HEK293 (cell line): ENCODE data around the gene PKP2.
A peak's percentile ranks its signal among the peaks of the same experiment; 100 is the strongest.

Experiments
- CTCF ChIA-PET: fragments of 350-600 bp; formaldehyde crosslinking; extraction: SDS; loops from one replicate; lab custom pipeline; 2021; ENCODE audit warnings: antibody characterized with exemption; lab: Yijun Ruan, JAX
- POLR2A ChIA-PET: fragments of 300-600 bp; formaldehyde crosslinking; extraction: SDS; loops from one replicate; lab custom pipeline; 2020; ENCODE audit warnings: antibody characterized with exemption, inconsistent platforms; lab: Yijun Ruan, JAX
- H3K27ac ChIP-seq: fragments of 200-500 bp; sonication (Bioruptor generic); 2 replicates; pipeline ENCODE4 v1.5.1; 2014; ENCODE audit warnings: low read depth, low read length, control low read depth, inconsistent platforms; ENCODE audit errors: extremely low read depth
- H3K36me3 ChIP-seq, 2 experiments: fragments of 200-500 bp in 1 of 2; sonication (Bioruptor generic) in 1 of 2; 1 replicate in 1 of 2; 2 replicates in 1 of 2; pipeline ENCODE4 v1.5.1; 2014 to 2017; ENCODE audit warnings: inconsistent platforms in 2 of 2, low read length in 2 of 2; ENCODE audit not compliant: control insufficient read depth in 2 of 2, insufficient read depth in 1 of 2
- H3K4me1 ChIP-seq: fragments of 200-500 bp; sonication (Bioruptor generic); 2 replicates; pipeline ENCODE4 v1.5.1; 2014; ENCODE audit warnings: mild to moderate bottlenecking, low read length, inconsistent platforms; ENCODE audit not compliant: control insufficient read depth, insufficient read depth
- H3K4me3 ChIP-seq: 2 replicates; pipeline ENCODE4 v1.5.1; 2011; ENCODE audit warnings: low read depth, mild to moderate bottlenecking, control low read depth, low read length, moderate library complexity
- H3K9me3 ChIP-seq: fragments of 200-500 bp; sonication (Bioruptor generic); 2 replicates; pipeline ENCODE4 v1.5.1; 2014; ENCODE audit warnings: low read depth, low read length, inconsistent platforms; ENCODE audit not compliant: control insufficient read depth, insufficient read depth
- IKZF3 ChIP-seq: fragments of 450-650 bp; IDR thresholded peaks from 2 replicates; pipeline ENCODE4 v1.5.0; 2018; ENCODE audit warnings: missing biosample characterization, mild to moderate bottlenecking, missing genetic modification characterization, moderate library complexity
- KLF7 ChIP-seq: fragments of 450-650 bp; formaldehyde crosslinking; IDR thresholded peaks from 2 replicates; pipeline ENCODE4 v1.5.1; 2016; ENCODE audit warnings: missing biosample characterization, missing genetic modification characterization, borderline replicate concordance
- KLF8 ChIP-seq: fragments of 450-650 bp; formaldehyde crosslinking; IDR thresholded peaks from 2 replicates; pipeline ENCODE4 v1.5.1; 2016; ENCODE audit warnings: missing biosample characterization, missing genetic modification characterization
- PBX3 ChIP-seq: sonication (generic); formaldehyde crosslinking; IDR thresholded peaks from 2 replicates; pipeline ENCODE4 v1.8.1; 2022; ENCODE audit warnings: mild to moderate bottlenecking, moderate library complexity, missing genetic modification reagents
- PRDM4 ChIP-seq: fragments of 450-650 bp; formaldehyde crosslinking; IDR thresholded peaks from 2 replicates; pipeline ENCODE4 v1.5.1; 2017; ENCODE audit warnings: missing biosample characterization, missing genetic modification characterization
- REST ChIP-seq: fragments of 450-650 bp; formaldehyde crosslinking; IDR thresholded peaks from 2 replicates; pipeline ENCODE4 v1.5.1; 2016; ENCODE audit warnings: missing biosample characterization, missing genetic modification characterization
- YY1 ChIP-seq: fragments of 450-650 bp; formaldehyde crosslinking; IDR thresholded peaks from 2 replicates; pipeline ENCODE4 v1.5.1; 2018; ENCODE audit warnings: missing biosample characterization, missing genetic modification characterization
- ZNF10 ChIP-seq: fragments of 450-650 bp; formaldehyde crosslinking; IDR thresholded peaks from 2 replicates; pipeline ENCODE4 v1.5.1; 2017; ENCODE audit warnings: missing biosample characterization, missing genetic modification characterization
- ZNF169 ChIP-seq: fragments of 450-650 bp; formaldehyde crosslinking; IDR thresholded peaks from 2 replicates; pipeline ENCODE4 v1.5.1; 2016; ENCODE audit warnings: missing biosample characterization, missing genetic modification characterization
- ZNF266 ChIP-seq: fragments of 450-650 bp; formaldehyde crosslinking; IDR thresholded peaks from 2 replicates; pipeline ENCODE4 v1.5.1; 2016; ENCODE audit warnings: missing biosample characterization, missing genetic modification characterization, low read depth
- ZNF600 ChIP-seq: fragments of 450-650 bp; formaldehyde crosslinking; IDR thresholded peaks from 2 replicates; pipeline ENCODE4 v1.5.1; 2016; ENCODE audit warnings: missing biosample characterization, missing genetic modification characterization
- ZNF777 ChIP-seq: fragments of 450-650 bp; formaldehyde crosslinking; IDR thresholded peaks from 2 replicates; pipeline ENCODE4 v1.5.1; 2017; ENCODE audit warnings: missing biosample characterization, missing genetic modification characterization, borderline replicate concordance
- ZNF837 ChIP-seq: fragments of 450-650 bp; formaldehyde crosslinking; IDR thresholded peaks from 2 replicates; pipeline ENCODE4 v1.5.1; 2016; ENCODE audit warnings: missing biosample characterization, missing genetic modification characterization
- ZSCAN18 ChIP-seq: fragments of 450-650 bp; formaldehyde crosslinking; IDR thresholded peaks from 2 replicates; pipeline ENCODE4 v1.5.1; 2016; ENCODE audit warnings: missing biosample characterization, missing genetic modification characterization
- ZSCAN23 ChIP-seq: fragments of 450-650 bp; formaldehyde crosslinking; IDR thresholded peaks from 2 replicates; pipeline ENCODE4 v1.5.1; 2016; ENCODE audit warnings: missing biosample characterization, missing genetic modification characterization

Gene PKP2

GRCh38 chr12:32926356-32926755 lies 29.8 kb upstream of the PKP2 start:
- TF ChIP-seq ZNF837 (tag by site-specific recombination) = no peak
- TF ChIP-seq ZSCAN23 (tag by site-specific recombination) = no peak
- no peak for TF ChIP-seq PRDM4 (tag by site-specific recombination)
- no peak for TF ChIP-seq ZNF266 (tag by site-specific recombination)
- TF ChIP-seq REST (tag by site-specific recombination) = no peak
- TF ChIP-seq IKZF3 = no peak
- TF ChIP-seq YY1 = no peak
- no peak for TF ChIP-seq ZSCAN18 (tag by site-specific recombination)
- no peak for TF ChIP-seq ZNF600
- no peak for TF ChIP-seq ZNF169
- TF ChIP-seq PBX3 (CRISPR knock-in tag) = no peak
- TF ChIP-seq KLF7 (tag by site-specific recombination) = no peak
- TF ChIP-seq ZNF777 (tag by site-specific recombination) = no peak
- CTCF ChIA-PET = no interaction called here
- Histone ChIP-seq H3K4me1 (no peaks in the 10 kb centered on the region), H3K27ac (no peak overlapping the region), H3K36me3 (no peaks in the 10 kb centered on the region), H3K9me3 (no peaks in the 10 kb centered on the region), H3K4me3 (no peak overlapping the region)
- POLR2A ChIA-PET = no interaction called here

GRCh38 chr12:32922546-32923297 lies 26.1 kb upstream of the PKP2 start:
- 0 out of 2 replicates have a peak, but pooled peaks have one; percentile 20 for TF ChIP-seq ZNF10 (tag by site-specific recombination)
- no peak for TF ChIP-seq KLF8 (tag by site-specific recombination)
- TF ChIP-seq, all 188 proteins: peak for 1
- POLR2A ChIA-PET = no interaction called here
- CTCF ChIA-PET = interaction anchor here (1.6 kb wide), 1 partner anchor 166 kb away, joined by 3 read pairs; no protein-coding TSS in a partner anchor
- Histone ChIP-seq H3K4me3 (no peak overlapping the region), H3K4me1 (peaks cover 5% of the 10 kb centered on the region), H3K36me3 (no peaks in the 10 kb centered on the region), H3K9me3 (no peaks in the 10 kb centered on the region), H3K27ac (no peak overlapping the region)
